Measurements from ENCODE around the gene ZNF205.
A peak's percentile ranks its signal among the peaks of the same experiment; 100 is the strongest.

Gene ZNF205

DNA sequence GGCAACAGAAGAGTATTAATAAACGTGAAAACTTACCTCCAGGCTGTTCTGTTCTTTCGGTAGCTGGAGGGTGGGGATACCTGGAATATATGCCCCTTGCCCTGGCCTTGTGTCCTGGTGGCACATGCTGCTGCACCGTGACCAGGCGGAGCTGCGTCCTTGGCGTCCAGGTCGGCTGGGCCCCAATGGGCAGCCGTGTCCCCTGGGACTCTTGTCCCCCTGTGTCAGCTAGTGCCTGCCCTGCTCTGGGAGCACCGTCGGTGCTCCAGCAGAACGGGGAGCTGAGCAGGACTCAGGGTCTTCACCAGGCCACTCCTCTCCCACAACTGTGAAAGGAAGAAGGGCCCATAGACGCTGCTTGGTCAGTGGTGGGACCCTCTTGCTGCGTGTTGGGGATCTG lies 30.4 kb downstream of the ZNF205 start:
- Mint-ChIP-seq H3K27ac (no peak overlapping the region), H3K4me1 (ENCODE audit: low read depth) (no peaks in the 10 kb centered on the region), H3K36me3 (ENCODE audit: low read depth) (peaks cover 8% of the 10 kb centered on the region), H3K4me3 (no peak overlapping the region), H3K9me3 (no peaks in the 10 kb centered on the region), H3K27me3 (no peaks in the 10 kb centered on the region)

DNA sequence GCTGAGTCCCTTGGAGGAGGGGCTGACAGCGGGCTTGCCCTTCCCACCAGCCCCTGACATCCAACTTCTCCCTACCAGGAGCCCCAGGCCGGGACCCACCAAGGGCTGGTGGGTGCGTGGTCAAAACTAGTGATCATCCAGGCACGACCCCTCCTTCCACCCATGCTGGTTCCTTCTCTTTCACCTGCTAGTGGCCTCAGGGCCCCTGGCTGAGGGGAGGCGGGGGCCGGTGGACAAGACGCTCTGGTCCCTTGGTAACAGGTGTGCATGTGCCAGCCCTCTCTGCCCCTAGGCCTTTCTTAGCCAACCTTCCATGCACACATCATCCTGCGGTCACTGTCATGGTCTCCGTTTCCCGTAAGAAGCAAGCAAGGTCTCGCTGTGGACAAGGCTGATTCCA lies 30.8 kb downstream of the ZNF205 start:
- Mint-ChIP-seq H3K36me3 (ENCODE audit: low read depth) (peaks cover 8% of the 10 kb centered on the region), H3K27ac (no peak overlapping the region), H3K4me1 (ENCODE audit: low read depth) (no peaks in the 10 kb centered on the region), H3K9me3 (no peaks in the 10 kb centered on the region), H3K4me3 (no peak overlapping the region), H3K27me3 (no peaks in the 10 kb centered on the region)

DNA sequence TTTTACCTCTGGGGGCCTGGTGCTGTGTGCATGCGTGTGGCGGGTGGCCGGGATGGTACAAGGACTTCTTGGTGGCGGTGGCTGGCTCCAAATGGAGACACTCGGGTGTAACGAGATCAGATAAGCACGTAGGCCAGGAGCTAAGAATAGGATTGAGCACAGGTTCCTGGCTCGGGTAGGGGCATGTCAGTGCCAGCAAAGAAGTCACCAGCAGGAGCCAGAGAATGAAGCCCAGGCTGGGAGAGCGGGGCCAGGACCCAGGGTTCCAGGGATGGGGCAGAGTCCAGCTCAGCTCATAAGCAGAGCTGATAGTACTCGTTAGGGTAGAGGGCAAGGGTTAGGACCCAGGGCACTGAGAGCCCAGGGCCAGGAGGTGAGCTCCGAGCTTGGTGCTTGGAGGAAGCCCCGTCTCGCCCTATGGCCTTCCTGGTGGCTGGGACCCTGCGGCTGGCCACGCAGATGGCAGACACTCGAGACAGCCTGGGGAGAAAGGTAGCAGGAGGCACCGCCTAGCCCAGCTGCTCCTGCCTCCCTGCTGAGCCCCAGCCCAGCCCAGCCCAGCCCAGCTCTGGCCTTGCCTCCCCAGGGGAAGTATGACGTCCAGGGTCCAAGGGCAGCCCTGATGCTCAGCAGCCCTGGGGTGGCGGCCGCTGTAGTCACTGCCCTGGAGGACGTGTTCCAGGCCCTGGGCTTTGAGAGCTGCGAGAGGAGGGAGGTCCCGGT lies 31.4 kb downstream of the ZNF205 start:
- Mint-ChIP-seq H3K4me1 (ENCODE audit: low read depth) (no peaks in the 10 kb centered on the region), H3K9me3 (no peaks in the 10 kb centered on the region), H3K36me3 (ENCODE audit: low read depth) (peaks cover 8% of the 10 kb centered on the region), H3K4me3 (no peak overlapping the region), H3K27ac (no peak overlapping the region), H3K27me3 (no peaks in the 10 kb centered on the region)

DNA sequence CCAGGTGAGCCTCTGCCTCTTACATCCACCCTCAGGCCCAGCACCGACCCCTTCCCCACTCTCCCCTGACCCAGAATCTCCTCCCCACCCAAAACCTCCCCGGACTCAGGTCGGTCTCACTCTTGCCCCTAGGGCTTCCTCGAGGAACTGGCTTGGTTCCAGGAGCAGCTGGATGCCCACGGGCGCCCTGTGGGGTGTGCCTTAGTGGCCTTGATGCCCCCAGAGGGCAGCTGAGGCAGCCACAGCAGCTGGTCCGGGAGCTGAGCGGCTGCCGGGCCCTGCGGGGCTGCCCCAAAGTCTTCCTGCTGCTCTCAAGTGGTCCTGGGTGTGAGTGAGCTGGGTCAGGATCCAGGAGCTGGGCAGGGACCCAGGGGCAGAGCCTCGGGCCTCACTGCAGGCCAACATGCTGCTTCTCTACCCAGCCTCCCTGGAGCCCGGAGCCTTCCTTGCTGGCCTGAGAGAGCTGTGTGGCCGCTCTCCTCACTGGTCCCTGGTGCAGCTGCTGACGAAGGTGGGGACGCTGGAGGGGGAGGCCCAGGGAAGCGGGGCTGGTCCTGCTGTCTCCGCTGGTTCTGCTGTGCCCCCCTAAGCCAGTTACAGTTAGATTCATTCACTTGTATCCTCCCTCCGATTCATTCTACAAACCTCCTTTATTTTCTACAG lies 32.1 kb downstream of the ZNF205 start:
- Mint-ChIP-seq H3K9me3 (no peaks in the 10 kb centered on the region), H3K27ac (no peak overlapping the region), H3K36me3 (ENCODE audit: low read depth) (peaks cover 8% of the 10 kb centered on the region), H3K4me3 (no peak overlapping the region), H3K4me1 (ENCODE audit: low read depth) (peaks cover 5% of the 10 kb centered on the region), H3K27me3 (no peaks in the 10 kb centered on the region)

DNA sequence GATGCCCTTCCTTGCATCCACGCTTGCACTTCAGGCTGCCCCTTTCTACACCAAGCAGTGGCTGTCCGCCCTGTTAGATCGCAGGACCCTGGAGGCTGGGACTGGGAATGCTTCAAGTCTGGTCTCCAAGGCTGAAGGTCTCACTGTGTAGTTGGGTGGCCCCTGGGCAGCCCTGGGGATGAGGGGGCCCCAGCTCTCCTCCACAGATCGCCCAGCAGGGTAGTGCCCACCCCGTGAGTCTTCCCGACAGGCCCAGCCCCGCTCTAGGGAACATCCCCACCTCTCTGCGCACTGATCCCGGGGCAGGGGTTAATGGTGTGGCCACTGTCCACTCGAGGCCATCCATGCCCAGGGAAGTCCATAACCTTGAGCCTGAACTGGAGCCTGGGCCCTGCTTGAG lies 32.8 kb downstream of the ZNF205 start:
- H3K27ac Mint-ChIP-seq: no peak overlapping the region
- H3K4me3 Mint-ChIP-seq: no peak overlapping the region
- H3K27me3 Mint-ChIP-seq: no peaks in the 10 kb centered on the region
- peaks cover 8% of the 10 kb centered on the region for H3K36me3 Mint-ChIP-seq (ENCODE audit: low read depth)
- H3K4me1 Mint-ChIP-seq (ENCODE audit: low read depth): peaks cover 10% of the 10 kb centered on the region
- H3K9me3 Mint-ChIP-seq: no peaks in the 10 kb centered on the region

DNA sequence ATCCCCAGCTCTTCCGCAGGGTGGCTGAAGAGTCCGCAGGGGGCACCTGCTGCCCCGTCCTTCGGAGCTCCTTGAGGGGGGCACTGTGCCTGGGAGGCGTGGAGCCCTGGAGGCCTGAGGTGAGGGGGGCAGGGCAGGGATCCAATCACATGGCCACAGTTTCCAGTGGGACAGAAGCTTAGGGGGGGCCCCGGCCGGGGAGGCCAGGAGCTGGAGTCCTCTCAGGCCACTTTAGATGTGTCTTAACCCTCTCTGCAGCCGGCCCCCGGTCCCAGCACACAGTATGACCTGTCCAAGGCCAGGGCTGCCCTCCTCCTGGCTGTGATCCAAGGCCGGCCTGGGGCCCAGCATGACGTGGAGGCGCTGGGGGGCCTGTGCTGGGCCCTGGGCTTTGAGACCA lies 33.3 kb downstream of the ZNF205 start:
- Mint-ChIP-seq H3K36me3 (ENCODE audit: low read depth) (peaks cover 8% of the 10 kb centered on the region), H3K4me1 (ENCODE audit: low read depth) (peaks cover 12% of the 10 kb centered on the region), H3K27me3 (no peaks in the 10 kb centered on the region), H3K9me3 (no peaks in the 10 kb centered on the region), H3K4me3 (no peak overlapping the region), H3K27ac (no peak overlapping the region)

DNA sequence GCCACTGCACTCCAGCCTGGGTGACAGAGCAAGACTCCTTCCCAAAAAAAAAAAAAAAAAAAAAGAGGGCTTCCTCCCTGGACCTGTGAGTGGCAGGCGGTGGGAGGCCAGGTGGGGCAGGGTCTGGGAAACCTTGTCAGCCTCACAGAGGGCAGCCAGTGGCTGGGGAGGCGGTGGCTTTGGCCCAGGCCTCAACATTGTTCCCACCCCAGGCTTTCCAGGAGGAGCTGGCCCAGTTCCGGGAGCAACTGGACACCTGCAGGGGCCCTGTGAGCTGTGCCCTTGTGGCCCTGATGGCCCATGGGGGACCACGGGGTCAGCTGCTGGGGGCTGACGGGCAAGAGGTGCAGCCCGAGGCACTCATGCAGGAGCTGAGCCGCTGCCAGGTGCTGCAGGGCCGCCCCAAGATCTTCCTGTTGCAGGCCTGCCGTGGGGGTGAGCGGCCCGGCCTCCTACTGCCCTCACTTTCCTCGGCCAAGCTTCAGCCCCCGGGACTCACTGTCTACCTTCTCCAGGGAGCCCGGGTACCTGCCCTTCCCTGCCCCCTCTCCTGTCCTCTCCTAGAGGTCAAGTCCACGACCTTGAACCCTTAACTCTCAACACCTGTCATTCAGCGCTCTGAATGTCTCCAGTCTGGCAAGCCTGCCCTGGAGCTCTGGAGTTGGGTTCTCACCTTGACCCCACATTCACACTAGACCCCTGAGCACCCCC lies 34.8 kb downstream of the ZNF205 start:
- Mint-ChIP-seq H3K36me3 (ENCODE audit: low read depth) (peaks cover 5% of the 10 kb centered on the region), H3K4me1 (ENCODE audit: low read depth) (peaks cover 24% of the 10 kb centered on the region), H3K9me3 (no peaks in the 10 kb centered on the region), H3K27ac (no peak overlapping the region), H3K27me3 (no peaks in the 10 kb centered on the region), H3K4me3 (no peak overlapping the region)

DNA sequence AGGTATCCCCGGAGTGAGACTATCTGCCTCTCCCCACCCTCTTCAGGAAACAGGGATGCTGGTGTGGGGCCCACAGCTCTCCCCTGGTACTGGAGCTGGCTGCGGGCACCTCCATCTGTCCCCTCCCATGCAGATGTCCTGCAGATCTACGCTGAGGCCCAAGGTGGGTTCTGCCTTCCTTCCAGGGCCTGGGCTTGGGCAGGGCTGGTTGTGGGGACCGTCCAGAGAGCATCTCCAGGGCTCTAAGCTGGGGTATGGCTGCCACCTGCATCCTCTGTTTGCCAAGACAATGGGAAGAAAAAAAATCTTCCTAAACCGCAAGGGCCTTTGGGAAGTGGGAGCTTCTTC lies 35.3 kb downstream of the ZNF205 start:
- Mint-ChIP-seq H3K4me3 (no peak overlapping the region), H3K27ac (no peak overlapping the region)

DNA sequence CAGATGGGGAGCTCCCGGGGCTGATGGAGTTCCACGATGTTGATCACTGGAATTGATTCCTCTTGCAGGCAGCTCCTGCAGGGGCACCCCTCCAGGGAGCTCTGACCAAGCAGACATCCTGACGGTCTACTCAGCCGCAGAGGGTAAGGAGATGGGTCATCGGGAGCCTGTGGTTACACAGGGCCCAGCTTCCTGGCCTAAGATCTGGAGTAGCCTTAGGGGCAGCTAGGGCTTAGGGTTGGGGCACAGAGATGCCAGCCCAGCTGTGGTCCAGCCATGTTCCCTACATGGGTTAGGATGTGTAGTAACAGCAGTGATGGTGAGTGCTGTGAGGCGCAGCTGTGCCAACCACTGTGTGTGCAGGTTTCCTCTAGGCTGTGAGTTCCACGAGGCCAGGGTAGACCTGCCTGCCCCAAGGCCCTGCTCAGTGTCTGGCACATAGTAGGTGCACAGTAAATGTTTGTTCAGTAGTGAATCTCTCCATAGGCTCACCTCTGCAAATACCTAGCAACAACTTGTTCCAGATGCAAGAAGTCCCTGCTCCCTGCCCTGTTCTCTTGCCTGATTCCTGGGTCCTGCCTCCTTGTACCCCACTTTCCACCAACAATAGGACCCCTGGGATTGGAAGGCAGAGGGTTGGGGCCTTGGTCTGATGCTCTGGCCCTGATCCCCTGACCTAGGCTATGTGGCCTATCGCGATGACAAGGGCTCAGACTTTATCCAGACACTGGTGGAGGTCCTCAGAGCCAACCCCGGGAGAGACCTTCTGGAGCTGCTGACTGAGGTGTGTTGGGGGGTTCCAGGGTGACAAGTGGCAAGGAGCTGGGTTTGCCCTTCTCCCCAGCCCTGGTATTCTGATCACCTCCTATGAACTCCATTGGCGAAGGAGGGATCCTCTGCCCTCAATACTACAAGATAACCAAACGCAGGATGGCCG lies 36.1 kb downstream of the ZNF205 start:
- peaks cover 31% of the 10 kb centered on the region for H3K4me1 Mint-ChIP-seq (ENCODE audit: low read depth)
- peak overlapping the region; percentile 86 for H3K4me3 Mint-ChIP-seq
- no peaks in the 10 kb centered on the region for H3K9me3 Mint-ChIP-seq
- peaks cover 5% of the 10 kb centered on the region for H3K36me3 Mint-ChIP-seq (ENCODE audit: low read depth)
- H3K27me3 Mint-ChIP-seq: peaks cover 5% of the 10 kb centered on the region
- no peak overlapping the region for H3K27ac Mint-ChIP-seq

More for the DNA sequence above, 35.3 kb downstream of the ZNF205 start:
- Mint-ChIP-seq H3K9me3 (no peaks in the 10 kb centered on the region), H3K36me3 (ENCODE audit: low read depth) (peaks cover 3% of the 10 kb centered on the region), H3K4me1 (ENCODE audit: low read depth) (peaks cover 29% of the 10 kb centered on the region), H3K27me3 (peaks cover 4% of the 10 kb centered on the region)

DNA sequence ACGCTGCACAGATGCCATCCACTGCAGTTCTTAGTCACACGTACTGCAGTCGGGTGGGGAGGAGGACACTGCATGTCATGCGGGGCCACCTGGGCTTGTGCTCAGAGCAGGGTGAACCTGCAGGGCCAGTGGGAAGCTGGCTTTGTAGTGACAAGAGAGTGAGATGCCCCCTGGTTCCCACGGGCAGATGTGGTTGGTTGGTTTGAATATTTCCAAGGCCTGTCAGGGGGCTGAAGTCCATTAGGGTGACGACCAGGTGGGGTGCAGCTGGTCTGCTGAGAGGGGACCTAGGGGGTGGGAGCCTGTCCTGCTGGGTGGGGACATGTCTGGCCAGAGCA lies 36.8 kb downstream of the ZNF205 start:
- H3K36me3 Mint-ChIP-seq (ENCODE audit: low read depth): peaks cover 5% of the 10 kb centered on the region
- no peaks in the 10 kb centered on the region for H3K9me3 Mint-ChIP-seq
- peaks cover 31% of the 10 kb centered on the region for H3K4me1 Mint-ChIP-seq (ENCODE audit: low read depth)
- H3K27me3 Mint-ChIP-seq: peaks cover 5% of the 10 kb centered on the region
- no peak overlapping the region for H3K27ac Mint-ChIP-seq
- peak overlapping the region; percentile 86 for H3K4me3 Mint-ChIP-seq

DNA sequence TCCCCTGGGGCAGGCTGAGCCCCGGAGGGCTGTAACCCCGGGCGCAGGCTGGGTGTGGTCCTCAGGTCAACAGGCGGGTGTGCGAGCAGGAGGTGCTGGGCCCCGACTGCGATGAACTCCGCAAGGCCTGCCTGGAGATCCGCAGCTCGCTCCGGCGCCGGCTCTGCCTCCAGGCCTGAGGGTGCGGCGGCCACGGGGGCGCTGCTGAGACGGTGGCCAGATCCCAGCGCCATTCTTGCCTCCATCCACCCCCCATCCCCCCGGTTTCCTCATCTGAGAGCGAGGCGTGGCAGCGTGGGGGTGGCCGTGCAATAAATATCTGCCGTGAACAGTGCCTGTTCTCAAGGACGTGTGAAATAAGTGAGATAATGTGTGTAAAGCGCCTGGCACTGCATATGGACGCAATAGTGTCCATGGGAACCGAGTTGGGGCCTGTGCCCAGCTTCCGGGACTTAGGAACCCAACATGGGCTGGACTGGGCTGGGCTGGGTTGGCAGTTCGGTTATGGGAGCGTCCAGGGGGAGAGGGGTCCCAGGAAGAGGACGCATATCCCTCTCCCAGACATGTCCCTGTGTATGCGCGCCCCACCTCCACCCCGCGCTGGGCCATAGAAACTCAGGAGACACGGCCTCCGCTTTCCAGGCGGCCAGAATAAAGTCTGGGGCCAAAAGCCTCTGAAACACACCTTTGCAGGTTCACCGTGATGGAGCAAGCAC lies 37.4 kb downstream of the ZNF205 start:
- Mint-ChIP-seq H3K4me1 (ENCODE audit: low read depth) (peaks cover 31% of the 10 kb centered on the region), H3K27ac (peak overlapping the region; percentile 84), H3K4me3 (peak overlapping the region; percentile 86), H3K9me3 (no peaks in the 10 kb centered on the region), H3K36me3 (ENCODE audit: low read depth) (peaks cover 5% of the 10 kb centered on the region), H3K27me3 (peaks cover 5% of the 10 kb centered on the region)

DNA sequence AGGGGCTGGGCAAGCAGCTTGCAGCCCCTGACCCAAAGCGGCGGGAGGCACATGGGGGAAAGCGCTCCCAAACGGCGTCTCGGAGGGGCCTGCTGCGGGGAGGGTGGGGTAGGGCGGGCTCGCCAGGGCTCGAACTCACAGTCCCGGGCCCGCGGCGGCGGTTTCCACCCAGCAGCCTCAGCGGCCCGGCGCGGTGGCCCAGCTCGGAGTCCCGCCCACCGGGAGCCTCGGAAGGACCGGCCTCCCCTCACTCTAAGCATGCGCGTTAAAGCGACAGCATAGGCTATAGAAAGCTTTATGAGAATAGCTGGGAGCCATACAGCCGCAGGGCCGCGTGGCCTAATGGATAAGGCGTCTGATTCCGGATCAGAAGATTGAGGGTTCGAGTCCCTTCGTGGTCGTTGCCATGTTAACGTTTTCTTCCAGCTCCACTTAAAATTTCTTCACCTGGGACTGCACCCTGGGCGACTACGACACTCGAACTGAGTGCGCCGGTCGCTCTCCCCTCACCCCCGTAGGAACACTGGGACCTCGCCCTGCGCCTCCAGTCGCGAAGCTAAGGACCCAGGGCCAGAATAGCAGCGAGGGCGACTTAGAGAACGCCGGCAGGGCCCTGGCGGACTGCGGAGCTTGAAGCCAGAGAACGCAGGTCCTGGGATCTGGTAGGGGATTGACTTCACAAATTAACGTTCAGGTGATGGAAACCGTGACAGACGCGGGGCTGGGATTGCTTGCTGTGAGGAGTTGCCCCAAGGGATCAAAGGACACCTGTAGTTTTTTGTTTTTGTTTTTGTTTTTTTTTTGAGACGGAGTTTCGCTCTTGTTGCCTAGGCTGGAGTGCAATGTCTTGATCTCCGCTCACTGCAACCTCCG lies 38.2 kb downstream of the ZNF205 start:
- peaks cover 5% of the 10 kb centered on the region for H3K27me3 Mint-ChIP-seq
- no peaks in the 10 kb centered on the region for H3K9me3 Mint-ChIP-seq
- peaks cover 31% of the 10 kb centered on the region for H3K4me1 Mint-ChIP-seq (ENCODE audit: low read depth)
- peak overlapping the region; percentile 86 for H3K4me3 Mint-ChIP-seq
- peaks cover 5% of the 10 kb centered on the region for H3K36me3 Mint-ChIP-seq (ENCODE audit: low read depth)
- peak overlapping the region; percentile 85 for H3K27ac Mint-ChIP-seq

DNA sequence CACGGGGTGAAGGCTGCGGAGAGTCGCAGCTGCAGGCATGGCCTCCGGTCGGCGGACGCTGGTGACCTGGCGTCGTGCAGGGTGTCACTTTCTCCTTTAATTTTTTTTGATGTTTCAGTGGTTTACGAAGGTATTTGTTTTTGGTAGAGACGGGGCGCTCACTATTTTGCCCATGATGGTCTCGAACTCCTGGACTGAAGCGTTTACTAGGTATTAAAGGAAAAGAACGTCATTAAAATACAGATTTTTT lies 39.6 kb downstream of the ZNF205 start:
- Mint-ChIP-seq H3K4me1 (ENCODE audit: low read depth) (peaks cover 31% of the 10 kb centered on the region), H3K9me3 (no peaks in the 10 kb centered on the region), H3K27me3 (peaks cover 5% of the 10 kb centered on the region), H3K4me3 (peak overlapping the region; percentile 80), H3K36me3 (ENCODE audit: low read depth) (peaks cover 5% of the 10 kb centered on the region), H3K27ac (peak overlapping the region; percentile 91)
